ENCODE measurements around the gene PRTFDC1. TPM values are rescaled to one million over a fixed set of nuclear protein-coding genes. Genes with fewer than 3 reads are reported as not detected.

The PRTFDC1 gene
- total RNA-seq, 1 experiment from 2014 or later, result not detected

GRCh38 chr10:24821986-24822385, 130.4 kb downstream of the PRTFDC1 start:
- peaks cover 6% of the 10 kb centered on the region for H3K36me3 Mint-ChIP-seq (ENCODE audit: insufficient read depth, unreplicated experiment)
- POLR2A ChIA-PET, result interaction anchor here (0.9 kb wide), 1 partner anchor 37 kb away, joined by 3 read pairs; no protein-coding TSS in a partner anchor
- CTCF ChIA-PET, result interaction anchor here (2.1 kb wide), 1 partner anchor 27 kb away, joined by 7 read pairs; no protein-coding TSS in a partner anchor
- no peak for TF ChIP-seq CTCF (IDR thresholded peaks at IDR 0.05; ENCODE audit: unreplicated experiment)
- no TSS peak for BruUV-seq (replicated peaks)
- H3K27me3 Mint-ChIP-seq (ENCODE audit: insufficient read depth, unreplicated experiment), result no peaks in the 10 kb centered on the region
- intact Hi-C loops (cut with micrococcal nuclease), result loop anchor here (5.0 kb wide), 1 partner anchor 100 kb away; the partner anchor contains the start of gene ARHGAP21
- no peak overlapping the region for H3K4me3 Mint-ChIP-seq (ENCODE audit: unreplicated experiment)
- peak overlapping the region; percentile 5 for H3K27ac Mint-ChIP-seq (ENCODE audit: low read depth, unreplicated experiment)
- peak; percentile 28 for DNase-seq (ENCODE audit: unreplicated experiment)
- peaks cover 47% of the 10 kb centered on the region for H3K4me1 Mint-ChIP-seq (ENCODE audit: insufficient read depth, unreplicated experiment)
- H3K9me3 Mint-ChIP-seq (ENCODE audit: unreplicated experiment), result no peaks in the 10 kb centered on the region

- H3K36me3 Mint-ChIP-seq (ENCODE audit: insufficient read depth, unreplicated experiment), result peaks cover 11% of the 10 kb centered on the region
- no peak for DNase-seq (ENCODE audit: unreplicated experiment)
- no peaks in the 10 kb centered on the region for H3K9me3 Mint-ChIP-seq (ENCODE audit: unreplicated experiment)
- peaks cover 19% of the 10 kb centered on the region for H3K4me1 Mint-ChIP-seq (ENCODE audit: insufficient read depth, unreplicated experiment)
- ChIA-PET CTCF (interaction anchor here (0.6 to 0.9 kb wide), 4 partner anchors 53 to 149 kb away, joined by 3 read pairs; no protein-coding TSS in a partner anchor), POLR2A (no interaction called here)
- no peaks in the 10 kb centered on the region for H3K27me3 Mint-ChIP-seq (ENCODE audit: insufficient read depth, unreplicated experiment)
- no peak for TF ChIP-seq CTCF (IDR thresholded peaks at IDR 0.05; ENCODE audit: unreplicated experiment)
- intact Hi-C loops (cut with micrococcal nuclease), result no loop called here
- H3K27ac Mint-ChIP-seq (ENCODE audit: low read depth, unreplicated experiment), result no peak overlapping the region
- H3K4me3 Mint-ChIP-seq (ENCODE audit: unreplicated experiment), result no peak overlapping the region
- no TSS peak for BruUV-seq (replicated peaks)
Measured at GRCh38 chr10:24816868-24817396, 135.5 kb downstream of the PRTFDC1 start.

GRCh38 chr10:24814568-24815313, 137.7 kb downstream of the PRTFDC1 start:
- ChIA-PET CTCF (interaction anchor here (0.6 to 0.9 kb wide), 6 partner anchors 16 to 197 kb away, joined by 3 to 4 read pairs (median 3); no protein-coding TSS in a partner anchor), POLR2A (interaction anchor here (0.6 to 1.5 kb wide), 12 partner anchors 14 to 248 kb away, joined by 3 to 5 read pairs (median 3); no protein-coding TSS in a partner anchor)
- H3K36me3 Mint-ChIP-seq (ENCODE audit: insufficient read depth, unreplicated experiment), result peaks cover 11% of the 10 kb centered on the region
- TF ChIP-seq CTCF (IDR thresholded peaks at IDR 0.05; ENCODE audit: unreplicated experiment), result no peak
- H3K9me3 Mint-ChIP-seq (ENCODE audit: unreplicated experiment), result no peaks in the 10 kb centered on the region
- no peak overlapping the region for H3K4me3 Mint-ChIP-seq (ENCODE audit: unreplicated experiment)
- peak; percentile 89 for DNase-seq (ENCODE audit: unreplicated experiment)
- H3K27ac Mint-ChIP-seq (ENCODE audit: low read depth, unreplicated experiment), result peak overlapping the region; percentile 88
- H3K27me3 Mint-ChIP-seq (ENCODE audit: insufficient read depth, unreplicated experiment), result no peaks in the 10 kb centered on the region
- no TSS peak for BruUV-seq (replicated peaks)
- intact Hi-C loops (cut with micrococcal nuclease), result no loop called here
- peaks cover 1% of the 10 kb centered on the region for H3K4me1 Mint-ChIP-seq (ENCODE audit: insufficient read depth, unreplicated experiment)

GRCh38 chr10:24813856-24814255, 138.6 kb downstream of the PRTFDC1 start:
- no peak for DNase-seq (ENCODE audit: unreplicated experiment)
- intact Hi-C loops (cut with micrococcal nuclease), result no loop called here
- Mint-ChIP-seq H3K4me1 (ENCODE audit: insufficient read depth, unreplicated experiment) (no peaks in the 10 kb centered on the region), H3K4me3 (ENCODE audit: unreplicated experiment) (no peak overlapping the region), H3K9me3 (ENCODE audit: unreplicated experiment) (no peaks in the 10 kb centered on the region), H3K36me3 (ENCODE audit: insufficient read depth, unreplicated experiment) (peaks cover 11% of the 10 kb centered on the region), H3K27ac (ENCODE audit: low read depth, unreplicated experiment) (peak overlapping the region; percentile 88), H3K27me3 (ENCODE audit: insufficient read depth, unreplicated experiment) (no peaks in the 10 kb centered on the region)
- ChIA-PET CTCF (interaction anchor here (0.7 to 0.9 kb wide), 4 partner anchors 40 to 196 kb away, joined by 3 to 4 read pairs (median 4); no protein-coding TSS in a partner anchor), POLR2A (interaction anchor here (0.7 to 1.5 kb wide), 5 partner anchors 8 to 134 kb away, joined by 3 to 5 read pairs (median 4); no protein-coding TSS in a partner anchor)
- no peak for TF ChIP-seq CTCF (IDR thresholded peaks at IDR 0.05; ENCODE audit: unreplicated experiment)
- no TSS peak for BruUV-seq (replicated peaks)

Data from MCF 10A (cell line).